WTC11 (cell line): Measurements from ENCODE around the gene COPS7A.

Experiments
- ATF3 ChIP-seq: sonication (generic); formaldehyde crosslinking; conservative IDR thresholded peaks from 2 replicates; pipeline ENCODE4 v1.8.1; 2022; ENCODE audit warnings: mild to moderate bottlenecking, missing genetic modification reagents
- ATF6 ChIP-seq: sonication (generic); formaldehyde crosslinking; IDR thresholded peaks from 2 replicates; pipeline ENCODE4 v1.8.1; 2023; ENCODE audit warnings: mild to moderate bottlenecking, missing genetic modification reagents
- CREB1 ChIP-seq: sonication (generic); formaldehyde crosslinking; IDR thresholded peaks from 2 replicates; pipeline ENCODE4 v1.8.0; 2023; ENCODE audit warnings: mild to moderate bottlenecking, missing genetic modification reagents
- CREM ChIP-seq: sonication (generic); formaldehyde crosslinking; IDR thresholded peaks from 2 replicates; pipeline ENCODE4 v1.8.1; 2022; ENCODE audit warnings: mild to moderate bottlenecking, missing genetic modification reagents, moderate library complexity
- ESRRA ChIP-seq: sonication (generic); formaldehyde crosslinking; IDR thresholded peaks from 2 replicates; pipeline ENCODE4 v1.8.1; 2022; ENCODE audit warnings: mild to moderate bottlenecking, missing genetic modification reagents, borderline replicate concordance
- IRF1 ChIP-seq: sonication (generic); formaldehyde crosslinking; IDR thresholded peaks from 2 replicates; pipeline ENCODE4 v1.8.0; 2023; ENCODE audit warnings: missing genetic modification reagents
- MXD4 ChIP-seq: fragments of 250-450 bp; sonication (Bioruptor Pico); IDR thresholded peaks from 2 replicates; pipeline ENCODE4 v1.8.0; 2021; ENCODE audit warnings: mild to moderate bottlenecking, moderate library complexity, borderline replicate concordance
- NR3C1 ChIP-seq: sonication (generic); formaldehyde crosslinking; conservative IDR thresholded peaks from 2 replicates; pipeline ENCODE4 v1.8.1; 2023; ENCODE audit warnings: low read depth, mild to moderate bottlenecking, missing genetic modification reagents
- RELA ChIP-seq: sonication (generic); formaldehyde crosslinking; IDR thresholded peaks from 2 replicates; pipeline ENCODE4 v1.8.1; 2022; ENCODE audit warnings: missing genetic modification reagents, mild to moderate bottlenecking, borderline replicate concordance
- ZBTB43 ChIP-seq: sonication (generic); formaldehyde crosslinking; IDR thresholded peaks from 2 replicates; pipeline ENCODE4 v1.8.1; 2023; ENCODE audit warnings: mild to moderate bottlenecking, missing genetic modification reagents
- TF ChIP-seq, protein P1 (sequence below): fragments of 200-600 bp; IDR thresholded peaks from 2 replicates; pipeline ENCODE4 v1.8.0; 2022; ENCODE audit warnings: antibody characterized with exemption
- TF ChIP-seq, protein P2 (sequence below): sonication (generic); formaldehyde crosslinking; IDR thresholded peaks from 2 replicates; pipeline ENCODE4 v1.8.0; 2022; ENCODE audit warnings: mild to moderate bottlenecking, missing genetic modification reagents
- TF ChIP-seq, protein P3 (sequence below): sonication (generic); formaldehyde crosslinking; IDR thresholded peaks from 2 replicates; pipeline ENCODE4 v1.8.0; 2022; ENCODE audit warnings: mild to moderate bottlenecking, missing genetic modification reagents

GRCh38 chr12:6772726-6773589, 49.1 kb downstream of the COPS7A start:
- TF ChIP-seq ZBTB43 (no peak), CREM (no peak), CREB1 (no peak), IRF1 (CRISPR knock-in tag) (no peak), NR3C1 (CRISPR knock-in tag) (no peak), RELA (CRISPR knock-in tag) (no peak), MXD4 (CRISPR knock-in tag) (no peak), ESRRA (CRISPR knock-in tag) (no peak), ATF6 (CRISPR knock-in tag) (no peak), ATF3 (no peak)
- TF ChIP-seq, protein P1, sequence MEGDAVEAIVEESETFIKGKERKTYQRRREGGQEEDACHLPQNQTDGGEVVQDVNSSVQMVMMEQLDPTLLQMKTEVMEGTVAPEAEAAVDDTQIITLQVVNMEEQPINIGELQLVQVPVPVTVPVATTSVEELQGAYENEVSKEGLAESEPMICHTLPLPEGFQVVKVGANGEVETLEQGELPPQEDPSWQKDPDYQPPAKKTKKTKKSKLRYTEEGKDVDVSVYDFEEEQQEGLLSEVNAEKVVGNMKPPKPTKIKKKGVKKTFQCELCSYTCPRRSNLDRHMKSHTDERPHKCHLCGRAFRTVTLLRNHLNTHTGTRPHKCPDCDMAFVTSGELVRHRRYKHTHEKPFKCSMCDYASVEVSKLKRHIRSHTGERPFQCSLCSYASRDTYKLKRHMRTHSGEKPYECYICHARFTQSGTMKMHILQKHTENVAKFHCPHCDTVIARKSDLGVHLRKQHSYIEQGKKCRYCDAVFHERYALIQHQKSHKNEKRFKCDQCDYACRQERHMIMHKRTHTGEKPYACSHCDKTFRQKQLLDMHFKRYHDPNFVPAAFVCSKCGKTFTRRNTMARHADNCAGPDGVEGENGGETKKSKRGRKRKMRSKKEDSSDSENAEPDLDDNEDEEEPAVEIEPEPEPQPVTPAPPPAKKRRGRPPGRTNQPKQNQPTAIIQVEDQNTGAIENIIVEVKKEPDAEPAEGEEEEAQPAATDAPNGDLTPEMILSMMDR: no peak
- TF ChIP-seq, protein P2, sequence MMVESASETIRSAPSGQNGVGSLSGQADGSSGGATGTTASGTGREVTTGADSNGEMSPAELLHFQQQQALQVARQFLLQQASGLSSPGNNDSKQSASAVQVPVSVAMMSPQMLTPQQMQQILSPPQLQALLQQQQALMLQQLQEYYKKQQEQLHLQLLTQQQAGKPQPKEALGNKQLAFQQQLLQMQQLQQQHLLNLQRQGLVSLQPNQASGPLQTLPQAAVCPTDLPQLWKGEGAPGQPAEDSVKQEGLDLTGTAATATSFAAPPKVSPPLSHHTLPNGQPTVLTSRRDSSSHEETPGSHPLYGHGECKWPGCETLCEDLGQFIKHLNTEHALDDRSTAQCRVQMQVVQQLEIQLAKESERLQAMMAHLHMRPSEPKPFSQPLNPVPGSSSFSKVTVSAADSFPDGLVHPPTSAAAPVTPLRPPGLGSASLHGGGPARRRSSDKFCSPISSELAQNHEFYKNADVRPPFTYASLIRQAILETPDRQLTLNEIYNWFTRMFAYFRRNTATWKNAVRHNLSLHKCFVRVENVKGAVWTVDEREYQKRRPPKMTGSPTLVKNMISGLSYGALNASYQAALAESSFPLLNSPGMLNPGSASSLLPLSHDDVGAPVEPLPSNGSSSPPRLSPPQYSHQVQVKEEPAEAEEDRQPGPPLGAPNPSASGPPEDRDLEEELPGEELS (CRISPR knock-in tag): no peak
- TF ChIP-seq, protein P3, sequence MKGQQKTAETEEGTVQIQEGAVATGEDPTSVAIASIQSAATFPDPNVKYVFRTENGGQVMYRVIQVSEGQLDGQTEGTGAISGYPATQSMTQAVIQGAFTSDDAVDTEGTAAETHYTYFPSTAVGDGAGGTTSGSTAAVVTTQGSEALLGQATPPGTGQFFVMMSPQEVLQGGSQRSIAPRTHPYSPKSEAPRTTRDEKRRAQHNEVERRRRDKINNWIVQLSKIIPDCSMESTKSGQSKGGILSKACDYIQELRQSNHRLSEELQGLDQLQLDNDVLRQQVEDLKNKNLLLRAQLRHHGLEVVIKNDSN (CRISPR knock-in tag): no peak
